ENCODE measurements around the gene RPLP2.

DNA sequence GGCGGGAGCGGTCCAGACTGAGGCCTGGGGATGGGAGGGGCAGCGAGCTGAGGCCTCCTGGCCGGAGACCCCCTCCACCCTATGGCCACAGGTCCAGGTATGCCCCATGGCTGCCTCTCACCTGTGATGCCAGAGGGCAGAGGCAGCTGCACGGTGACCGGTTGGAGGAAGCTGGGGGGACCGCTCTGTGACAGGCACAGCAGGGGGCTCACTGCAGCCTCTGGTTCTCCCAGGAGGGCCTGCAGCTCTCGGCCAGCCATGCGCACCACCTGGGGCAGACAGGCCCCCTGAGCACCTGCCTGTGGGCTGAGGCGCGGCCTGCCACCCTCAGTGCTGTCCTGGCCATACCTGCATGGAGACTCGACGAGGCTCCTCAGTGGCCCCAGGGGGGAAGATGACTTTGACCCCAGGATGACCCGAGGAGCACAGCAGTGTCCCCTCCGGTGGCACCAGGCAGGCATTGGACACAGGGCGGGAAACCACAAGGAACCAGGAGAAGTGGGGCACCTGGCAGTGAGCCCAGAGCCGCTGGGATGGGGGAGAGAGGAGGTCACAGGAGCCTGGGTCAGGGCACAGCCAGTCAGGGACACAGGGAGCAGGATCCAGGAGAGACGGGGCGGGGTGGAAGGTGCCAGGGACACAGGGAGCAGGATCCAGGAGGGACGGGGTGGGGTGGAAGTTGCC, 8.5 kb upstream of the RPLP2 start:
- TF ChIP-seq, protein P1, sequence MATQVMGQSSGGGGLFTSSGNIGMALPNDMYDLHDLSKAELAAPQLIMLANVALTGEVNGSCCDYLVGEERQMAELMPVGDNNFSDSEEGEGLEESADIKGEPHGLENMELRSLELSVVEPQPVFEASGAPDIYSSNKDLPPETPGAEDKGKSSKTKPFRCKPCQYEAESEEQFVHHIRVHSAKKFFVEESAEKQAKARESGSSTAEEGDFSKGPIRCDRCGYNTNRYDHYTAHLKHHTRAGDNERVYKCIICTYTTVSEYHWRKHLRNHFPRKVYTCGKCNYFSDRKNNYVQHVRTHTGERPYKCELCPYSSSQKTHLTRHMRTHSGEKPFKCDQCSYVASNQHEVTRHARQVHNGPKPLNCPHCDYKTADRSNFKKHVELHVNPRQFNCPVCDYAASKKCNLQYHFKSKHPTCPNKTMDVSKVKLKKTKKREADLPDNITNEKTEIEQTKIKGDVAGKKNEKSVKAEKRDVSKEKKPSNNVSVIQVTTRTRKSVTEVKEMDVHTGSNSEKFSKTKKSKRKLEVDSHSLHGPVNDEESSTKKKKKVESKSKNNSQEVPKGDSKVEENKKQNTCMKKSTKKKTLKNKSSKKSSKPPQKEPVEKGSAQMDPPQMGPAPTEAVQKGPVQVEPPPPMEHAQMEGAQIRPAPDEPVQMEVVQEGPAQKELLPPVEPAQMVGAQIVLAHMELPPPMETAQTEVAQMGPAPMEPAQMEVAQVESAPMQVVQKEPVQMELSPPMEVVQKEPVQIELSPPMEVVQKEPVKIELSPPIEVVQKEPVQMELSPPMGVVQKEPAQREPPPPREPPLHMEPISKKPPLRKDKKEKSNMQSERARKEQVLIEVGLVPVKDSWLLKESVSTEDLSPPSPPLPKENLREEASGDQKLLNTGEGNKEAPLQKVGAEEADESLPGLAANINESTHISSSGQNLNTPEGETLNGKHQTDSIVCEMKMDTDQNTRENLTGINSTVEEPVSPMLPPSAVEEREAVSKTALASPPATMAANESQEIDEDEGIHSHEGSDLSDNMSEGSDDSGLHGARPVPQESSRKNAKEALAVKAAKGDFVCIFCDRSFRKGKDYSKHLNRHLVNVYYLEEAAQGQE (IDR thresholded peaks at IDR 0.05; ENCODE audit: low read depth): no peak
- TF ChIP-seq YY1 (IDR thresholded peaks at IDR 0.05; ENCODE audit: low read depth): no peak

Measured in Ishikawa (cell line).